Hypothalamus (tissue), 51 donors: ENCODE measurements around the gene TMEM174.
"Not testable (repeated sequence)": the region's sequence is repeated elsewhere in the genome, so short reads cannot be mapped to it uniquely, and the experiment has no call there.

Experiments
- DNase-seq, 51 donors: peaks; one replicate each; lab custom pipeline; 2025; lab: John Stamatoyannopoulos, UW

The TMEM174 gene

GRCh38 chr5:73218552-73219171, 45.7 kb downstream of the TMEM174 start:
- DNase-seq, result no peak

GRCh38 chr5:73219336-73219735, 46.3 kb downstream of the TMEM174 start:
- DNase-seq, result not testable (repeated sequence)

DNA sequence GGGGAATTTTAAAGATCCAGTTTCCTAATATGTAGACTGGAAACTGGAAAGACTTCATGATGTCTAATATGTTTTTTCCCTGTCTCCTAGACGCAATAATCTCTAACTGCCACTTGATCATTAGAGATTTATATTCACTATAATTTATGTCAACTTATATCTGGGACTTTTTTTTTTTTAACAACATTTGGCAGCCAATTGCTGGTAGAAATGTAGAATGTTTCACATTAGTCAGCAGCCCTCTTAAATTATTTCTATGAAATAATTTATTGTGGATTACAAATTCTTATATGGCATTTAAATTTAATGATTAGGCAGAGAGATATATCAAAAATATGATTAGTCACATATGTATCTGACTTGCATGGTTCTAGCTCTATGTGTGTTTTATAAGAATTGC, 48.2 kb downstream of the TMEM174 start:
- no peak for DNase-seq

GRCh38 chr5:73221726-73222125, 48.7 kb downstream of the TMEM174 start:
- no peak for DNase-seq

- DNase-seq, result no peak
Measured at GRCh38 chr5:73222173-73222572, 49.2 kb downstream of the TMEM174 start.
